Activated T-cell treated with anti-CD3 and anti-CD28 coated beads, Interleukin-2, amount 50 U/mL, for 72 hours (primary cell): Measurements from ENCODE around the gene BPTF. TPM values are rescaled to one million over a fixed set of nuclear protein-coding genes. Genes with fewer than 3 reads are reported as not detected.
"Not testable (repeated sequence)": the region's sequence is repeated elsewhere in the genome, so short reads cannot be mapped to it uniquely, and the experiment has no call there.

ENCODE experiments used
- ATAC-seq, 2 donors: fragments of 150-1000 bp; cut with Tn5 transposase; replicated peaks in 1 of 2; 2 replicates each; pipeline ENCODE4 v1.10.0; 2021; ENCODE audit warnings: moderate library complexity in 2 of 2, mild to moderate bottlenecking in 1 of 2
- DNase-seq, 2 donors: peaks; one replicate each; pipeline ENCODE4 v3.0.0; 2021 to 2022; ENCODE audit warnings: mixed read lengths in 1 of 2
- H3K27ac Mint-ChIP-seq: one replicate; pipeline ENCODE4 v1.8.0; 2022; ENCODE audit warnings: mild to moderate bottlenecking, moderate library complexity, mixed read lengths
- H3K27me3 Mint-ChIP-seq: one replicate; pipeline ENCODE4 v1.8.0; 2022; ENCODE audit warnings: low read depth, mixed read lengths
- H3K36me3 Mint-ChIP-seq, 2 donors: one replicate each; pipeline ENCODE4 v1.8.0; 2022; ENCODE audit warnings: mixed read lengths in 2 of 2, mild to moderate bottlenecking in 1 of 2; ENCODE audit not compliant: insufficient read depth in 2 of 2
- H3K4me1 Mint-ChIP-seq: one replicate; pipeline ENCODE4 v1.8.0; 2022; ENCODE audit warnings: low read depth, mixed read lengths
- H3K4me3 Mint-ChIP-seq, 2 donors: one replicate each; pipeline ENCODE4 v1.8.0; 2022; ENCODE audit warnings: mild to moderate bottlenecking in 2 of 2, mixed read lengths in 2 of 2, moderate library complexity in 2 of 2
- H3K9me3 Mint-ChIP-seq, 2 donors: one replicate each; pipeline ENCODE4 v1.8.0; 2022; ENCODE audit warnings: mixed read lengths in 2 of 2
- total RNA-seq, 2 donors: library from RNA; stranded (reverse); gene quantifications; one replicate each; pipeline ENCODE4 v1.2.3, GENCODE V29; 2022

The BPTF gene
- total RNA-seq, 2 donors from 2014 or later, result 86.9 to 95.1 TPM

DNA sequence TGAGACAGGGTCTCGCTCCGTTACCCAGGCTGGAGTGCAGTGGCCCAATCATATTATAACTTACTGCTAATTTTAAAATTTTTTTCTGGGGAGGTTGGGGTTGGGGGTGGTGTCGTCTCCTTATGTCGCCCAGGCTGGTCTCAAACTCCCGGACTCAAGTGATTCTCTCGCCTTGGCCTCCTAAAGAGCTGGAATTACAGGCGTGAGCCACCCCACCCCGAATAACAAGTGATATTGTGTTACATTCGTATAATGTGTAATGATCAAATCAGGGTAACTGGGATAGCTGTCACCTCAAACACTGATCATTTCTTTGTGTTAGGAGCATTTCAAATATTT, 194.0 kb downstream of the BPTF start:
- H3K27me3 Mint-ChIP-seq, result no peaks in the 10 kb centered on the region
- H3K27ac Mint-ChIP-seq, result peak overlapping the region; percentile 99
- H3K9me3 Mint-ChIP-seq, result no peaks in the 10 kb centered on the region
- ATAC-seq (no peak), DNase-seq (no peak)
- H3K4me3 Mint-ChIP-seq, result peak overlapping the region; percentile 88 to 95
- peaks cover 17% of the 10 kb centered on the region for H3K4me1 Mint-ChIP-seq
- peaks cover 0 to 4% of the 10 kb centered on the region in 2 donors for H3K36me3 Mint-ChIP-seq

DNA sequence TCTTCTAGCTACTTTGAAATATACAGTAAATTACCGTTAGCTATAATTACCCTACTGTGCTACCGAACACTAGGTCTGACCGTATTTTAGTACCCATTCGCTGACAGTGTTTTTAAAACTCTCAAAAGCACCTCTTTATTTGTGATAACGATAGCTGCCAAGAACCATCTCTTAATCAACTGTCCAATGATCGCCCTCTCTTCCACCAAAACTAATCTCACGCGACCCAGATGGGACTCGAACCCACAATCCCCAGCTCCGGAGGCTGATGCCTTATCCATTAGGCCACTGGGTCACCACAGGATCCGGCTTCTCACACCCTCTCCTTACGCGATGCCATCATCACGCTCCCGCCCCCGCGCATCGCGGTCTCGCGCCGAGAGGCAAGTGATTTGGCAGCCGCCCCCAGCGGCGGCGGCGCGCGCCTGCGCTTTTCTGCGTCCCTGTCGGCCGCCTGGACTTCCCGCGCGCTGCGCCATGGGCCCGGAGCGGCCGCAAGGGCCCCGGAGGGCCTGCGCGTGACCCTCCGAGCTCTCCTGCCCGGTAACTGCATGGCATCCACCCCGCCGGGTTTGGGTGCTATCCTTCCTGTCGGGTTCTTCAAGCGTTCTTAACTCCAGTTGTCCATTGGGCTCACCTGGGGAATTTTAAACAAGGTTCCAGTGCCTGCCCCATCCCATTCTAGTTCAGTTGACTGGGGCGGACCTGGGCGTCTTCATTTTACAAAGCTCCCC, 194.5 kb downstream of the BPTF start:
- ATAC-seq (peak; percentile 93 to 96), DNase-seq (peak; percentile 97 to 100)
- peaks cover 0 to 4% of the 10 kb centered on the region in 2 donors for H3K36me3 Mint-ChIP-seq
- no peaks in the 10 kb centered on the region for H3K9me3 Mint-ChIP-seq
- H3K4me3 Mint-ChIP-seq, result peak overlapping the region; percentile 88 to 95
- H3K27ac Mint-ChIP-seq, result peak overlapping the region; percentile 99
- H3K27me3 Mint-ChIP-seq, result no peaks in the 10 kb centered on the region
- H3K4me1 Mint-ChIP-seq, result peaks cover 17% of the 10 kb centered on the region

- Mint-ChIP-seq H3K4me3 (peak overlapping the region; percentile 88 to 95), H3K9me3 (no peaks in the 10 kb centered on the region), H3K27me3 (no peaks in the 10 kb centered on the region), H3K36me3 (peaks cover 0 to 4% of the 10 kb centered on the region in 2 donors), H3K4me1 (peaks cover 17% of the 10 kb centered on the region), H3K27ac (peak overlapping the region; percentile 99)
- DNase-seq (no peak), ATAC-seq (no peak)
Observed at GRCh38 chr17:68020409-68020756, 195.1 kb downstream of the BPTF start.

- not testable (repeated sequence) for DNase-seq, H3K9me3 Mint-ChIP-seq, ATAC-seq, H3K36me3 Mint-ChIP-seq, H3K27me3 Mint-ChIP-seq
- Mint-ChIP-seq H3K4me3 (peak overlapping the region; percentile 88 to 95), H3K27ac (peak overlapping the region; percentile 99), H3K4me1 (peaks cover 17% of the 10 kb centered on the region)
Observed at GRCh38 chr17:68020791-68021190, 195.5 kb downstream of the BPTF start.

- Mint-ChIP-seq H3K9me3 (no peaks in the 10 kb centered on the region), H3K27ac (no peak overlapping the region), H3K27me3 (no peaks in the 10 kb centered on the region), H3K36me3 (peaks cover 0 to 4% of the 10 kb centered on the region in 2 donors), H3K4me3 (no peak overlapping the region), H3K4me1 (peaks cover 17% of the 10 kb centered on the region)
- DNase-seq, result no peak
- no peak for ATAC-seq
Observed at GRCh38 chr17:68021963-68022362, 196.7 kb downstream of the BPTF start.

GRCh38 chr17:68022547-68022946, 197.2 kb downstream of the BPTF start:
- not testable (repeated sequence) for H3K9me3 Mint-ChIP-seq, H3K36me3 Mint-ChIP-seq, H3K4me3 Mint-ChIP-seq, H3K27me3 Mint-ChIP-seq, H3K27ac Mint-ChIP-seq, ATAC-seq, DNase-seq
- peaks cover 17% of the 10 kb centered on the region for H3K4me1 Mint-ChIP-seq

GRCh38 chr17:68029512-68030215, 204.4 kb downstream of the BPTF start:
- no peak for ATAC-seq
- Mint-ChIP-seq H3K36me3 (no peaks in the 10 kb centered on the region), H3K9me3 (no peaks in the 10 kb centered on the region)

More at GRCh38 chr17:68029512-68030215, 204.4 kb downstream of the BPTF start:
- H3K27me3 Mint-ChIP-seq, result no peaks in the 10 kb centered on the region
- H3K27ac Mint-ChIP-seq, result no peak overlapping the region
- no peak overlapping the region for H3K4me3 Mint-ChIP-seq
- no peak for DNase-seq
- H3K4me1 Mint-ChIP-seq, result no peaks in the 10 kb centered on the region

Other genes with a start within 250 kb of the BPTF start
- gene NOL11, start 107.6 kb upstream of the BPTF start, total RNA-seq, result 10 to 100 TPM; 47.7 to 63.6 TPM
- 10 to 100 TPM; 16.2 to 24.8 TPM for gene C17orf58, start 171.0 kb downstream of the BPTF start, total RNA-seq
- gene KPNA2, start 210.2 kb downstream of the BPTF start, total RNA-seq, result 100 to 1,000 TPM; 193 to 201 TPM